ENCODE data around the gene NPTXR. TPM values are rescaled to one million over a fixed set of nuclear protein-coding genes. Genes with fewer than 3 reads are reported as not detected.

Gene NPTXR
- total RNA-seq, 2 experiments from 2014 or later: 5.9 to 6.8 TPM

Other genes with a start within 250 kb of the NPTXR start
- under 1 TPM; 0.23 to 0.36 TPM for gene FAM227A, start 187.6 kb downstream of the NPTXR start, total RNA-seq
- gene CBY1, start 187.4 kb downstream of the NPTXR start, total RNA-seq: 10 to 100 TPM; 20.1 to 22.4 TPM
- gene TOMM22, start 162.1 kb downstream of the NPTXR start, total RNA-seq: 10 to 100 TPM; 58.7 to 60.4 TPM
- gene JOSD1, start 143.1 kb downstream of the NPTXR start, total RNA-seq: 10 to 100 TPM; 59.1 to 61.6 TPM
- 10 to 100 TPM; 98.6 TPM for gene GTPBP1, start 138.1 kb downstream of the NPTXR start, total RNA-seq
- gene SUN2, start 88.0 kb downstream of the NPTXR start, total RNA-seq: 100 to 1,000 TPM; 607 to 626 TPM
- gene DNAL4, start 49.9 kb downstream of the NPTXR start, total RNA-seq: 10 to 100 TPM in 1 of 2 experiments, 1 to 10 TPM in 1; 9.3 to 12.0 TPM
- 10 to 100 TPM; 66.0 to 66.4 TPM for gene CBX6, start 28.2 kb upstream of the NPTXR start, total RNA-seq
- not detected for gene APOBEC3A, start 113.6 kb upstream of the NPTXR start, total RNA-seq
- 1 to 10 TPM; 7.1 to 7.2 TPM for gene APOBEC3B, start 138.3 kb upstream of the NPTXR start, total RNA-seq
- 100 to 1,000 TPM; 120 to 124 TPM for gene APOBEC3C, start 170.2 kb upstream of the NPTXR start, total RNA-seq
- 10 to 100 TPM; 46.8 to 47.4 TPM for gene APOBEC3D, start 177.1 kb upstream of the NPTXR start, total RNA-seq
- gene APOBEC3F, start 196.8 kb upstream of the NPTXR start, total RNA-seq: 10 to 100 TPM; 41.4 to 45.1 TPM
- gene APOBEC3G, start 233.2 kb upstream of the NPTXR start, total RNA-seq: 100 to 1,000 TPM; 116 to 118 TPM

All from activated naive CD8-positive, alpha-beta T cell treated with anti-CD3 and anti-CD28 coated beads, Interleukin-2, amount 10 ng/mL, durations not matched to agents 7 days and 5 days (primary cell).